A673 (cell line): ENCODE results near the gene NDRG3. TPM values are rescaled to one million over a fixed set of nuclear protein-coding genes. Genes with fewer than 3 reads are reported as not detected.

Experiments
- BruUV-seq: library from RNA; stranded (reverse); fragments of 400-500 nt; replicated peaks from 2 replicates; lab custom pipeline; 2021; lab: Mats Ljungman, UMichigan
- CTCF ChIA-PET: fragments of 300-600 bp; sonication (Branson Sonifier 250); formaldehyde crosslinking; loops from one replicate; lab custom pipeline; 2022; ENCODE audit warnings: antibody characterized with exemption; lab: Charles Lee
- POLR2A ChIA-PET: fragments of 300-600 bp; sonication (Branson Sonifier 250); formaldehyde crosslinking; loops from one replicate; lab custom pipeline; 2022; ENCODE audit warnings: antibody characterized with exemption; ENCODE audit not compliant: low non-redundant PET; lab: Charles Lee
- DNase-seq: peaks from one replicate; pipeline ENCODE4 v3.0.0-alpha.2; 2015; ENCODE audit warnings: low spot score
- H3K27ac ChIP-seq: fragments of 200-600 bp; sonication (generic); 2 replicates; pipeline ENCODE4 v1.5.1; 2016; ENCODE audit warnings: mixed run types, low read depth, mild to moderate bottlenecking, mixed read lengths, antibody characterized with exemption, low read length; ENCODE audit not compliant: poor library complexity, severe bottlenecking
- H3K27me3 ChIP-seq: fragments of 200-600 bp; sonication (generic); replicated peaks from 2 replicates; pipeline ENCODE4 v1.6.1; 2017; ENCODE audit warnings: mixed run types, low read depth, mild to moderate bottlenecking, mixed read lengths, antibody characterized with exemption, low read length; ENCODE audit not compliant: insufficient read depth, poor library complexity
- H3K36me3 ChIP-seq: fragments of 200-600 bp; sonication (generic); 2 replicates; pipeline ENCODE4 v1.6.1; 2016; ENCODE audit warnings: mixed run types, mild to moderate bottlenecking, mixed read lengths, antibody characterized with exemption, low read length; ENCODE audit not compliant: insufficient read depth, poor library complexity, severe bottlenecking
- H3K4me1 ChIP-seq: fragments of 200-600 bp; sonication (generic); 2 replicates; pipeline ENCODE4 v1.6.1; 2017; ENCODE audit warnings: mixed run types, mild to moderate bottlenecking, mixed read lengths, antibody characterized with exemption, low read length; ENCODE audit not compliant: insufficient read depth, poor library complexity, severe bottlenecking
- H3K4me3 ChIP-seq: fragments of 200-600 bp; sonication (generic); 2 replicates; pipeline ENCODE4 v1.5.1; 2016; ENCODE audit warnings: low read depth, mixed run types, mild to moderate bottlenecking, mixed read lengths, low read length; ENCODE audit not compliant: poor library complexity, severe bottlenecking
- H3K9me3 ChIP-seq: fragments of 200-600 bp; sonication (generic); 2 replicates; pipeline ENCODE4 v1.6.1; 2016; ENCODE audit warnings: mixed run types, low read depth, mild to moderate bottlenecking, mixed read lengths, antibody characterized with exemption, low read length; ENCODE audit not compliant: poor library complexity, severe bottlenecking
- EZH2 ChIP-seq: fragments of 200-600 bp; sonication (generic); IDR thresholded peaks from 2 replicates; pipeline ENCODE4 v1.6.1; 2017; ENCODE audit warnings: borderline replicate concordance, low read depth, mild to moderate bottlenecking, mixed read lengths, antibody characterized with exemption, low read length; ENCODE audit not compliant: poor library complexity, severe bottlenecking
- intact Hi-C: fragments of 100-400 bp; cut with micrococcal nuclease; formaldehyde crosslinking; loops from one replicate; pipeline ENCODE4 v1.10.0; 2022; ENCODE audit not compliant: unreplicated experiment
- total RNA-seq: library from RNA; stranded (reverse); gene quantifications from 2 replicates; pipeline ENCODE4 v1.2.3, GENCODE V29; 2021
- TF ChIP-seq, protein P1 (sequence below): fragments of 300-800, 200-600 bp; sonication (generic); conservative IDR thresholded peaks from 2 replicates; pipeline ENCODE4 v1.5.1; 2017; ENCODE audit warnings: low read depth, mild to moderate bottlenecking, antibody characterized with exemption, low read length, moderate library complexity, mixed read lengths

NDRG3 gene
- total RNA-seq, 1 experiment from 2014 or later = 17.6 TPM

DNA sequence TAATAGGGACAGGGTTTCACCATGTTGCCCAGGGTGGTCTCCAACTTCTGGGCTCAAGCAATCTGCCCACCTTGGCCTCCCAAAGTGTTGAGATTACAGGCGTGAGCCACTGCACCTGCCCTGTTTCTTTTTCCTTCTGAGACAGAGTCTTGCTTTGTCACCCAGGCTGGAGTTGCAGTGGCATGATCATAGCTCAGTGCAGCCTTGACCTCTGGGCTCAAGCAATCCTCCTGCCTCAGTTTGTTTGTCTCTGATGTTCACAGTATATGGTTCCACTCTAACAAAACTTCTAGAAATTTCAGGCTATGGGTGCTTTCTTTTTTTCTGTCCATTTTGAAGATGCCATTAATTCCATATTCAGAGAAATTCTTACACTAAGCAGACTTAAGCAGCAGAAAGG is 33.1 kb downstream of the NDRG3 start:
- Histone ChIP-seq H3K27me3 (no peaks in the 10 kb centered on the region), H3K9me3 (no peaks in the 10 kb centered on the region), H3K36me3 (no peaks in the 10 kb centered on the region), H3K4me3 (no peak overlapping the region), H3K27ac (no peak overlapping the region), H3K4me1 (no peaks in the 10 kb centered on the region)
- intact Hi-C loops = no loop called here
- POLR2A ChIA-PET = no interaction called here
- CTCF ChIA-PET = no interaction called here
- no TSS peak for BruUV-seq
- TF ChIP-seq, protein P1, sequence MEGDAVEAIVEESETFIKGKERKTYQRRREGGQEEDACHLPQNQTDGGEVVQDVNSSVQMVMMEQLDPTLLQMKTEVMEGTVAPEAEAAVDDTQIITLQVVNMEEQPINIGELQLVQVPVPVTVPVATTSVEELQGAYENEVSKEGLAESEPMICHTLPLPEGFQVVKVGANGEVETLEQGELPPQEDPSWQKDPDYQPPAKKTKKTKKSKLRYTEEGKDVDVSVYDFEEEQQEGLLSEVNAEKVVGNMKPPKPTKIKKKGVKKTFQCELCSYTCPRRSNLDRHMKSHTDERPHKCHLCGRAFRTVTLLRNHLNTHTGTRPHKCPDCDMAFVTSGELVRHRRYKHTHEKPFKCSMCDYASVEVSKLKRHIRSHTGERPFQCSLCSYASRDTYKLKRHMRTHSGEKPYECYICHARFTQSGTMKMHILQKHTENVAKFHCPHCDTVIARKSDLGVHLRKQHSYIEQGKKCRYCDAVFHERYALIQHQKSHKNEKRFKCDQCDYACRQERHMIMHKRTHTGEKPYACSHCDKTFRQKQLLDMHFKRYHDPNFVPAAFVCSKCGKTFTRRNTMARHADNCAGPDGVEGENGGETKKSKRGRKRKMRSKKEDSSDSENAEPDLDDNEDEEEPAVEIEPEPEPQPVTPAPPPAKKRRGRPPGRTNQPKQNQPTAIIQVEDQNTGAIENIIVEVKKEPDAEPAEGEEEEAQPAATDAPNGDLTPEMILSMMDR = no peak
- TF ChIP-seq EZH2 = no peak
- no peak for DNase-seq

DNA sequence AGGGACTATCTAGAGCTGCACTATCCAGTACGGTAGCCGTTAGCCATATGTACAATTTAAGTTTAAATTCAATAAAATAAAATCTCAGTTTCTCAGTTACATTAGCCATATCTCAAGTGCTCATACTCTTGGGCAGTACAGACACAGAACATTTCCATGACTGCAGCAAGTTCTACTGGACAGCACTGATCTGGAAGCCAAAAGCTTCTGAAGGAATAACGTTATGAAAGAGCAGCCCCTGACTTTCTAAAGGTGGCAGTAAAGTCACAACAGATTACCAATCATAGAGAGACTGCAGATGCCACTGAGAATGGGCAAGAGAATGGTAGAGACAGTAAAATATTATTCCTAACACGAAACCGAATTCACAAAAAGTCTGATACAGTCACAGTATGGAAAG is 36.8 kb downstream of the NDRG3 start:
- intact Hi-C loops = no loop called here
- TF ChIP-seq, protein P1 = no peak
- TF ChIP-seq EZH2 = no peak
- Histone ChIP-seq H3K36me3 (no peaks in the 10 kb centered on the region), H3K27ac (no peak overlapping the region), H3K4me3 (no peak overlapping the region), H3K9me3 (no peaks in the 10 kb centered on the region), H3K27me3 (no peaks in the 10 kb centered on the region), H3K4me1 (no peaks in the 10 kb centered on the region)
- no TSS peak for BruUV-seq
- no peak for DNase-seq
- CTCF ChIA-PET = interaction anchor here (0.5 kb wide), 1 partner anchor 571 kb away, joined by 3 read pairs; no protein-coding TSS in a partner anchor
- POLR2A ChIA-PET = no interaction called here

DNA sequence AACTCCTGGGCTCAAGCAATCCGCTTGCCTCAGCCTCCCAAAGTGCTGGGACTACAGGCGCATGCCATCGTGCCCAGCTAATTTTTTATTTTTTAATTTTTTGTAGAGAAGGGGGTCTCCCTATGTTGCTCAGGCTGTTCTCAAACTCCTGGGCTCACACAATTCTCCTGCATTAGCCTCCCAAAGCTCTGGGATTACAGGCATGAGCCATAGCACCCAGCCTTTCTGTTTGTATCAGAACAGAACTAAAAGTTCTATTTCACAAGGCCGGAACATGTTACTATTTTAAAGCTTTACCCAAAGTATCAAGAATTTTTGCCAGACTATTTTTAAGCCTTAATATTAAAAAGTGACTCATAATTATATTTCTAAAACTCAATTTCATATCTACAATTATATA is 42.4 kb downstream of the NDRG3 start:
- no peak for TF ChIP-seq EZH2
- TF ChIP-seq, protein P1 = no peak
- no TSS peak for BruUV-seq
- CTCF ChIA-PET = no interaction called here
- no peaks in the 10 kb centered on the region for H3K27me3 ChIP-seq
- H3K36me3 ChIP-seq = no peaks in the 10 kb centered on the region
- no peak overlapping the region for H3K27ac ChIP-seq
- DNase-seq = no peak
- no peaks in the 10 kb centered on the region for H3K9me3 ChIP-seq
- H3K4me3 ChIP-seq = no peak overlapping the region
- POLR2A ChIA-PET = no interaction called here
- H3K4me1 ChIP-seq = no peaks in the 10 kb centered on the region
- intact Hi-C loops = no loop called here
